ENCODE results near the gene AK5. TPM values are rescaled to one million over a fixed set of nuclear protein-coding genes. Genes with fewer than 3 reads are reported as not detected.

AK5 gene
- total RNA-seq, 2 donors from 2014 or later, result 0.77 to 2.9 TPM

DNA sequence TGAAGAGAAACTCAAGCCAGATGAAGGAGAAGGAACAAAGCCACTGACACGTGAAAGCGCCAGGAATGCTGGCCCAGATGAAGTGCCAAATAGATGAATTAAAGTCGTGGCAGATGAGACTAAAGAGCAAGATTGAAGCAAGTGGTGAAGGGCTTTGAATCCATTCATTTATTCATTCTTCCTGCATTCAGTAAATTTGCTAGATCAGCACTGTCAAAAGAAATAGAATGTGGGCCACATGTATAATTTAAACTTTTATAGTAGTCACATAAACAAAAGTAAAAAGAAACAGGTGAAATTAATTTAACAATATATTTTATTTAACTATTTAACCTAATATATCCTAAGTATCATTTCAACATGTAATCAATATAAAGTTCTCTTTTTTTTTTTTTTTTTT, 265.1 kb downstream of the AK5 start:
- no peak for DNase-seq
- intact Hi-C loops (cut with DNase I), result no loop called here
- no peak for ATAC-seq

DNA sequence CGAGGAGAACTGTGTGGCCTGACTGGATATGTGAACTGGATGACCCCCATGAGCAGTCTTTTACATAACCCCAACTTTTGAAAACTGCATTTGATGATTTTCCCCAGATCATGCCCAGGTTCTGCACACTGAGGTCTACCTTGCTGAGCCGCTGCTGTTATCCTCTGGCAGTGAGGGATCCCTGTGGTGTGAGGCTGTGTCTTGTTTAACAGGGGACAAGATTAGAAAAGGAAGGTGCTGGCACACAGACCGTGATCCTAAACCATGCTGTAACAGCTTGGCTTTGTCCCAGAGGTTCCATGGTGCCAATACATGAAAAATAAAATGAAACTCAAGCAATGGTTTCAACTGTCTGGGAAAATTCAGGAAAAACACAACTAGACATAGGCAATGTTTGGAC, 266.5 kb downstream of the AK5 start:
- no peak for ATAC-seq
- intact Hi-C loops (cut with DNase I), result no loop called here
- DNase-seq, result no peak

DNA sequence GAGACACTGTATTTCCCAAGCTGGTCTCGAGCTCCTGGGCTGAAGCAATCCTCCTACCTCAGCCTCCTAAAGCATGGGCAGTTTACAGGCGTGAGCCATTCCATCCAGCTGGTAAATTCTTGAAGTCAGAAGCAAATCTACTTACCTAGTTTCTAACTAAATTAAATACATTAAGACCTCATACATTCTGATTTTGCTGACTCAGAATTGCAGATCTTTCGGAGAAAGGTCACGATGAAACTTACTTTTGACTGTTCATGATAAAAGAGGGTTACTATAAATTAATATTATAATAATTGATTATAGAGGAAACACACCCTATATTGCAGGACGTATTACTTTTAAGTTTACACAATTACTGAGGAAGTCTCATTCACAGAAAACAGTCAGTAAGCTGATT, 268.3 kb downstream of the AK5 start:
- intact Hi-C loops (cut with DNase I), result no loop called here
- ATAC-seq (no peak), DNase-seq (no peak)

DNA sequence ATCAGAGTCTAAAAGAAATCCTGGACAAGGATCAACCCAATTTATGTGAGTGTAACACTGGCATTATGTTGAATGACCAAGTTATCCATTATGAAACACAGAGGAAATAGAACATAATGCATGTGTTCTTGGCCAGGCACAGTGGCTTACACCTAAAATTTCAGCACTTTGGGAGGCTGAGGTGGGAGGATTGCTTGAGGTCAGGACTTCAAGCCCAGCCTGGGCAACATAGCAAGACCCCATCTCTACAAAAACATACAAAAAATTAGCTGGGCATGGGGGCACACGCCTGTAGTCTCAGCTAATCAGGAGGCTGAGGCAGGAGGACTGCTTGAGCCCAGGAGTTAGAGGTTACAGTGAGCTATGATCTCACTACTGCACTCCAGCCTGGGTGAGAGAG, 270.8 kb downstream of the AK5 start:
- ATAC-seq (no peak), DNase-seq (no peak)
- intact Hi-C loops (cut with DNase I), result no loop called here

DNA sequence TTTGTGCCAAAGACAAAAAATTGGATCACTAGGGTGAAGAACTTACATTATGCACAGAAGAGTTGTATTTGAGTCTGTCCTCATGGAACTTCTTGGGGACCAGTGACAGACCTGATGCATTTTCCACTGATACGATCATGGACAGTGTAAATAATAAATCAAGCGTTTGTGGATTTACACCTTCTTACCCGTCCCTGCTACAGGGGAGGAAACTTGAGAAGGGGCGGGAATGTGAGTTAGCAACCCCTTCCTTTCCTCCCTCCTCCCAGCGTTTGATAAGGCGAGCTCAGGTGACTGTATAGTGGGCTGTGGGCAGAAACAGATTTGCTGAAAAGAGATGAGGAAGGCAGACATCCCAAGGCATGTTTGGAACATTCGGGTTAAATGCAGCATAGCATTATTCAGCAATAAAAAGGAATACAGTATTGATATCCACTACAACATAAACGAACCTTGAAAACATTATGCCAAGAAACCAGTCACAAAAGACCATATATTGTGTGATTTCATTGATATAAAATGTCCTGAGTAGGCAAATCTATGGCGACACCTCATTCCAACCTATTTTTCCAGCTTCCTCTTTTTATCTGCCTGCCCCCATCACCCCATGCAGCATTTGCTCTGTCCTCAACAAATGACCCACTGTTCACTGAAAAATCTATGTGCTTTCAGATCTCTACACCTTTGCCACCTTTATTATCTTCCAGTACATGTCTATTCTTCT, 271.9 kb downstream of the AK5 start:
- ATAC-seq, result no peak
- intact Hi-C loops (cut with DNase I), result no loop called here
- no peak for DNase-seq

DNA sequence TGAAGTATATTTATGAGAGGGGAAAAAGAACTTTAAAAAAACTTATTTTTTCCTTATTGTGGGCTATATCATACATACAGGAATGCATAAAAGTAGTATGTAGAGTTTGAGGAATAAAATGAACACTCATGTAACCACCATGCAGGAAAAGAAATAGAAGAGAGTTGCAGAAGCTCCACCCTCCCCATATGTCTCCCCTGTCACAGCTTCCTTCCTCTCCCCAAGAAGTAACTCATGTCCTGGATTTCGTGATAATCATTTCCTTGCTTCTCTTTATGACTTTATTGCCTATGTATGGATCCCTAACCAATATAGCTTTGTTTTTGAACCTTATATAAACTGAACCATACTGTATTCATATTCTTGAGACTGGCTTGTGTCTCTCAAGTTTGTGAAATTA, 274.2 kb downstream of the AK5 start:
- intact Hi-C loops (cut with DNase I), result no loop called here
- DNase-seq (no peak), ATAC-seq (no peak)

DNA sequence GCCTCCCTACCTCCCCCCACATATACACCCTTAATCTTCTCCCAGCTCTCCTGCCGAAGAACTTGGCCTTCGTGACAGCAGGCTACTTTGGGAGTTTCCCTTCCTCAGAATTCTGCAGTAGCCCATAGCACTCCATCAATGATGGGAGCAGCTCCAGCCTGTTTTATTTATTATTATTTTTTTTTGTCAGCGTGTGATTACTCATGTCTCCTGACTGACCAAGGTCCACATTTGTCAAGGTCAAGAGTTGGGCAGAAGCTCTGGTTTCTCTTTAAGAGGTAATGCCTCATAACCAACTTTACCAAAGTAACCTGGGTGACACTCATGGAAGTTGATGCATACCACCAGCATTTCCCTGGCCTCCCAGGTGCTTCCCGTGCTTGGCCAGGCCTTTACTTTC, 275.2 kb downstream of the AK5 start:
- DNase-seq, result no peak
- no peak for ATAC-seq
- intact Hi-C loops (cut with DNase I), result no loop called here

DNA sequence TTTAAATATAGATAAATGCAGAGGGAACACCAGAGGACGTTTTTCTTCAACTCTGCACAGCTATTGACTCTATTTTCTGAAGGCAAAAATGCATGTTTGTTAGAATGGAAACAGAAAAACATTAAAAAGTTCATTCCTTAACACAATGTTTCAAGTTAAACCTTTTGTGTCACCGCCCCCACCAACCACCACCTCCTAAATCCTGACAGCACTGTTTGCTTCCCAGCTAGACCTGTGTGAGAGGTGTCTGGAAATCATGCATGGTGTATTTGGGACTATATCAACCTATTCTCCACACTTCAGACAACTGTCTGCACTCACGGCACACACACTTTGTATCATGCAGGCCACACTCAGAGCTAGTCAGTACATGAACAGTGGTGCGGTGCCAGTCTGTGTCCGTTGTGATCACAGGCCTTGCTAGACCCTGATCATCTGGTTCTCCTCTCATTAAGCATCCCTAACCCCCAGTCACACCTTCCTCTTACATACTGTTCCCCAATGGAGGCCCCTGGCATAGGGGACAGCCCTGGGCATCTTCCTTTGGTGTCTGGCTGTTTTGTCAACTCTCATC, 276.9 kb downstream of the AK5 start:
- intact Hi-C loops (cut with DNase I), result no loop called here
- no peak for ATAC-seq

DNA sequence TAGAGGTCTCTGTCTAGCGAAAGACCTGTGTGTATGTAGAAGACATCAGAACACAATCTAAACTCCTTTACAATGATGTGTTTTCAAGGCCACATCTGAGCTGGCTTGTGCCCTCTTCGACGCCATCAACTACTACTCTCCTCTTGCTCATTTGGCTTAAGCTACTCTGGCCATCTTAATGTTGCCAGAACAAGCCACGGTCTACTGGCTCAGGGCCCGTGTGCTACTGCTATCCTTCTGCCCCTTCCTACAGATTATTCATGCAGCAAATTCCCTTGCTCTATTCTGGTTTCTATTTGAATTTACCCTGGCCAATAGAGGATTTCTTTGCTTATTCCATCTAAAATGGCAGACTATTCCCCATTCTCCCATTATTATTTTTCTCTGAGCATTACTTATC, 278.9 kb downstream of the AK5 start:
- intact Hi-C loops (cut with DNase I), result no loop called here
- no peak for ATAC-seq

More for the DNA sequence above, 276.9 kb downstream of the AK5 start:
- no peak for DNase-seq

DNA sequence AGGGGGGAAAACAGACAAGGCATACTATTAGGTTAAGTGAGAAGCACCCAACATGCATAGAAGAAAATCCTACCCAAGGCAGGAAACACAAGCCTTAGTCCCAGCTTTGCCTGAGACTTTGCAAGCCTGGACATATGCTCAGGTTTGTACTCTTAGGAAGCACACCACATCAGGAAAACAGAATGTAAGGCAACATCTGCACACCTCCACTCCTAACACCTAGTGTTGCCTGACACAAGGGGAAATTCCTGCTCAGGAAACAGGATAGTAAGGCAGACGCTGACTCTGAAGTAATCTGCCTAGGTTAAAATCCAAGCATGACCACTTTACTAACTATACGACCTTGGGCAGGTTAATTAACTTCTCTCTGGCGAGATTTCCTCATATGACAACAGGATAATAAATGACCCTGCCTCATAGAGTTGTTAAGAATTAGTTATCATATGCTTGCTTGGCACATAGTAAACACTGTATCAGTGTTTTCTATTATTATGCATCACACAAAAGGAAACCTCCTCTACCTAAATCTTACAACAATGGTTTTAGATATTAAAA, 280.9 kb downstream of the AK5 start:
- DNase-seq (no peak), ATAC-seq (no peak)
- intact Hi-C loops (cut with DNase I), result no loop called here

More for the DNA sequence above, 278.9 kb downstream of the AK5 start:
- DNase-seq, result no peak

DNA sequence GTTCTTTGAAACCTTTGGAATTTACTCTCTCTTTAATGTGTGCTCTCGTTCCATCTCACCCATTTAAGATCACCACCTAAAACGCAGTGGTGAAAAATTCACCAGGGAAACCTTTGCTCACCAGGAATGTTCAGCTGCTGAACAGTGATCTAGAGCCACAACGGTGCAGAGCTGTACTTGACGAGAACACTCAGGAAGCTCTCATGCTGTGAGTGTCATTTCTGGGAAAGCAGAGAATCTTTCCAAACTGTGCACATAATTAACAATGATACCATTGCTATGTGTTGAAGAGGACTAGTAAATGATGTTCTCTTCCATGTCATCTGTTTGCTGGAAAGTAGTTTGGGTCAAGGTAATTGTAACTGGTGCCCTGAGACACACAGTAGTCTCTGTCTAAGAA, 283.5 kb downstream of the AK5 start:
- ATAC-seq (no peak), DNase-seq (no peak)
- intact Hi-C loops (cut with DNase I), result no loop called here

DNA sequence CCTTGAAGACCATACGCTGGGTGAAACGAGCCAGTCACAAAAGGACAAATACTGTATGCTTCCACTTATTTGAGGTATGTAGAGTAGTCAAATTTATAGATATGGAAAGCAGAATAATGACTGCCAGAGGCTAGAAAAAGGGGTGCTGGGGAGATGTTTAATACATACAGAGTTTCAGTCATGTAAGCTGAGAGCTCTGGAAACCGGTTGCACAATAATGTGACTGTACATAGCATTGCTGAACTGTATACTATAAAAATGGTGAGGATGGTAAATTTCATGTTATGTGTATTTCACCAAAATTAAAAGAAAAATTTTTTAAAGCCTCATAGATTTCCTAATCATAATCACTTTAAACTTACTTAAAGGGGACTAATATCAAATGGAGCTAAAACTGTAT, 289.8 kb downstream of the AK5 start:
- DNase-seq (no peak), ATAC-seq (no peak)
- intact Hi-C loops (cut with DNase I), result no loop called here

DNA sequence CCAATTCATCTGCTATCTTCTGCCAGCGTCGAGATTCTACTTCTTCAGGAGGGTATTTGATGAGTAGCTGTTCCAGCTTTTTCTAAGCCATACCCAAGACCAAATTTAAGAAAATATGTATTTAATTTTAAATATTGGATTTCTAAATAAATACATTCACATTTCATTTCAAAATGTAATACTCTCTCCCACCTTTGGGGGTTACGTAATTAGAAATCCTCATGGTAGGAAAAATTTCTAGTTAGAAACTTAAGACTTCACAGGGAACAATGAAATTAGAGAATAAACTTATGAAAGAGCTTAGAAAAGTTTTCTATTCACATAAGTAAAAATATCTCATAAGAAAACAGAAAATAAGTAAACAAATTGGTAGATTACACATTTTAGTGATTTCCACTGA, 297.7 kb downstream of the AK5 start:
- DNase-seq (no peak), ATAC-seq (no peak)
- intact Hi-C loops (cut with DNase I), result no loop called here

DNA sequence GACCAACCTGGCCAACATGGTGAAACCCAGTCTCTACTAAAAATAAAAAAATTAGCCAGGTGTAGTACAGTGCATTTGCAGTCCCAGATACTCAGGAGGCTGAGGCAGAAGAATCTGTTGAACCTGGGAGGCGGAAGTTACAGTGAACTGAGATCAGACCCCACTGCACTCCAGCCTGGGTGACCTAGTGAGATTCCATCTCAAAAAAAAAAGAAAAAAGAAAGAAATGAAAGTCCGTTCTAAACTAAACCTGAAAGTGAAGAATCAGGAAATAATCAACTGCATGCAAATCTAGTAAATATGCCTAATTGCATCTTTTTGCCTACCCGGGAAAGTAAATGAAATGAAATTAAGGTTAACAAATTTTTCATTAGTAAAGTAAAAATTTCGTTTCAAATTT, 301.1 kb downstream of the AK5 start:
- DNase-seq, result no peak
- intact Hi-C loops (cut with DNase I), result no loop called here
- ATAC-seq, result no peak

DNA sequence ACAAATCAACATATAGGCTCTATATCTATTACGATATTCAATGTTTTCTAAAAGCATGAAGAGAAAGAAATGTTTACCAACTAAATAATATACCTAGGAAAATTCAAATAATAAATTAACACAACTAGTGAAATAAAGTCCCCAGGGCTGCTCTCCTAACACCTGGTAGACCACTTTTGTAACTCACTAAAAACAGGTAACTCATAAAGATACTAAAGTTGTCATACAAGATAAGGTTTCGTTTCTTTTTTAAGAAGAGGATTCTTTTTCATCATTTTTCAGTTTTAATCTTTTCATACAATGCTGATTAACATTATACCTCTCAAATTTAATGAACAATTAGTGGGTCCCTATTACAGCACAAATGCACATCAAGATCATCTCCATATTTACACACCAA, 301.7 kb downstream of the AK5 start:
- no peak for ATAC-seq
- intact Hi-C loops (cut with DNase I), result no loop called here
- no peak for DNase-seq

DNA sequence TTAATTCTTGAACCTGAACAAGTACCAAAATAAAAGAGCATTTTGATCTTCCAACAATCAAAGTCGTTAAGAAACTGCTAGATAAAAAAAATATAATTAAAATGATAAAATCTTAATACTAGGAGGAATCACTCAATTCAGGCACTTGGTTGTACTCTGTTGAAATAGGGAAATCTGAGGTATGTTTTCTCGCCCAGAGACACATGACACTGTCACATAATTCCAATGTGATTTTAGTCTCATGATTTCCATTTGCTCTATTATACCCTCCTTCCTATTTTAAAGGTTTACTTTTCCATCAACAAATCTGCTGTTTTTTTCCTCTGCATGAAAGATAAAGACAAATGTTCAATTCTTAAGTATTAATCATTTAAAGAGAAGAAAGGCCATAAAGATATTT, 303.1 kb downstream of the AK5 start:
- ATAC-seq (no peak), DNase-seq (no peak)
- intact Hi-C loops (cut with DNase I), result no loop called here

DNA sequence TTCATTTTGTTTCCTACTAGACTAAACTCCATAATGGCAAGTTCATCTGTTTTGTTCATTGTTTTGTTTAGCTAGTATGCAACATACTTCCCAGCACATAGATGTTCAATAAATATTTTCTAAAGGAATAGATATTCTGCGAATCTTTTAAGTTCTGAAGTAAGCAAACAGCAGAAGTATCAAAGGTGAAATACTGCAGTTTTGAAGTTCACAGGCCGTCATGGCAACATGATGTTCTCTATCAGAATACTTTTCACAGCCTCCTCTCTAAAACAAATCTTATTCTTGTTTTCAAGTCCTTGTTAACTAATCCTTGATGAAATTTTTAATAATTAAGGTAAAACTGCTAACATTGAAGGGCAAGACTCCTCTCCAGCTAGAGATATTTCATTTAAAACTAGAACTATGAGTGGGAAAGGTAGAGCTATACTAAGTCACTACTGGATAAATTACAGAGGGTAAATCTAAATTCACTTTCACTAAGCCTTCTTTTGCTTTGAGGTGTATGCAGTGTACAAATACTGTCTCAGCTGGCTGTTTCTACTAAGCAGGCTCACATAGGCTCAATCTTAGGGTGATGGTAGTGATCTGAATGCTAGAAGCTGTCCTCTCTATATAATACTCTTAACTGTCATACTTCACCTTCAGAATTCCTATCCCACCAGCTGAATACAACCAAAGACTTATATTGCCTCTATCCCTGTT, 303.9 kb downstream of the AK5 start:
- ATAC-seq (no peak), DNase-seq (no peak)
- intact Hi-C loops (cut with DNase I), result no loop called here

DNA sequence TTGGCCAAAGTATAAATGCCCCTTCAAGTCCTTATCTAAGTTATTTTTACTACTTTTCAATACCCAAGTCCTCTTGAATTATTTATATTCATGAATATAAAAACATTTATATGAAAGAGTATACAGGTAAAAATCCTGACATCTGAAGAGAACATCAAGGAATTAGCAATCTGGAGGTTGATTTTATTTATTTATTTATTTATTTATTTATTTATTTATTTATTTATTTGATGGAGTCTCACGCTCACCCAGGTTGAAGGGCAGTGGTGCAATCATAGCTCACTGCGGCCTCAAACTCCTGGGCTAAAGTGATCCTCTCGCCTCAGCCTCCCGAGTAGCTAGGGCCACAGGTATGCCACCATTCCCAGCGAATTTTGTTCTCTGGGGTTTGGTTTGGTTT, 307.4 kb downstream of the AK5 start:
- DNase-seq (no peak), ATAC-seq (no peak)
- intact Hi-C loops (cut with DNase I), result no loop called here

DNA sequence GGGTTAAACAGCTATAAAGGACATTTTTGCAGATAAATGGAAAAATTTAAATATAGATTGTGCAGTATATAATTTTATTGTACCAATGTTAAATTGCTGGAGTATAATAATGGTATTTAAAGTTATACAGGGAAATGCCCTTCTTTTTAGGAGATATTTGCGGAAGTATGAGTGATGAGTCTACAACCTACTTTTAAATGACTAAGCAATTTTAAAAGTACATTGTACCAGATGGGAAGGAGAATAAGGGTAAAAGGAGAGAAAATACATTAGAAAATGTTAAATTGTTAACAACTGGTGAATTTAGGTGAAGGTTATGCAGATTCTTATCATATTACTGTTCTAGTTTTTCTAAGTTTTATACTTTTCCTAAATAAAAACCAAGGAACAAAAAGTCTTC, 308.8 kb downstream of the AK5 start:
- ATAC-seq (no peak), DNase-seq (no peak)
- intact Hi-C loops (cut with DNase I), result no loop called here

DNA sequence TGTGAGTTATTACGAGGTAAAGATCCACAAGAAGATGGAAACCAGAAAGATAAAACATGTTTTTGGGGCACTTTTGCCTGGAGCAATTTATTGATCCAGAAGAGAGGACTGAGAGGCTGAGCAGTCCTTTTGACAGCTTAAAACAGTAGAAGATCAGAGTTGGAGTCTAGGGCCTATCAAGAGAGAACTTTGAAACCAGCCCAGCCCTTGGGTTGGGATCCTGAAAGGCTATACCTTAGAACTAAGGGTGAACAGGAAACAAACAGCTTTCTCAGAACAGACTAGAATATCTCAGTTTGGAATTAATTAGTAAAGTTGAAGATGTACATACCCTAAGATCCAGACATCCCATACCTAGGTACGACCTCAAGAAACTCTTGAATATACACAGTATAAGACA, 311.1 kb downstream of the AK5 start:
- DNase-seq, result no peak
- intact Hi-C loops (cut with DNase I), result no loop called here
- no peak for ATAC-seq
